Thyroid gland (tissue), 4 donors: ENCODE data around the gene KRT77.

Source experiments
- CTCF ChIP-seq, 6 experiments: fragments of 200-600 bp in 3 of 6; fragments of 450-650 bp in 3 of 6; sonication (generic) in 3 of 6; IDR thresholded peaks; one replicate each; pipeline ENCODE4 v1.5.1; 2016 to 2019; ENCODE audit warnings: antibody characterized with exemption in 6 of 6, mild to moderate bottlenecking in 2 of 6, inconsistent platforms in 1 of 6, moderate library complexity in 1 of 6
- POLR2A ChIP-seq, 2 donors: fragments of 450-650 bp; IDR thresholded peaks; one replicate each; pipeline ENCODE4 v1.6.1; 2017; ENCODE audit warnings: antibody characterized with exemption in 2 of 2, mild to moderate bottlenecking in 2 of 2, moderate library complexity in 1 of 2

GRCh38 chr12:52721838-52722470, 18.6 kb upstream of the KRT77 start:
- TF ChIP-seq CTCF (IDR thresholded peaks at IDR 0.05) (no peak), POLR2A (IDR thresholded peaks at IDR 0.05) (no peak)
